Left lobe of liver (tissue), 2 donors: ENCODE measurements around the gene RIC3. TPM values are rescaled to one million over a fixed set of nuclear protein-coding genes. Genes with fewer than 3 reads are reported as not detected.

ENCODE experiments used
- ATAC-seq: fragments of 200-7000 bp; cut with Tn5 transposase; one replicate; pipeline ENCODE4 v1.9.1; 2020; ENCODE audit warnings: mild to moderate bottlenecking, moderate library complexity
- DNase-seq: peaks from one replicate; pipeline ENCODE4 v3.0.0-alpha.2; 2020; ENCODE audit warnings: low spot score
- total RNA-seq: library from RNA; stranded (reverse); gene quantifications from one replicate; pipeline ENCODE4 v1.2.1, GENCODE V29; 2021
- donor health status: DM: no; HTN: no; CAD: no; lungs with moderate emphysema.
- donor health status: DM: no; HTN: yes; CAD: no.

RIC3 gene
- total RNA-seq, 1 donor from 2014 or later, result 3.4 TPM

GRCh38 chr11:8092587-8093424 is 76.0 kb downstream of the RIC3 start:
- DNase-seq (no peak), ATAC-seq (peak; percentile 85)

GRCh38 chr11:8091721-8092120 is 77.1 kb downstream of the RIC3 start:
- no peak for DNase-seq
- ATAC-seq, result no peak

GRCh38 chr11:8090756-8091155 is 78.1 kb downstream of the RIC3 start:
- ATAC-seq, result no peak
- DNase-seq, result no peak

DNA sequence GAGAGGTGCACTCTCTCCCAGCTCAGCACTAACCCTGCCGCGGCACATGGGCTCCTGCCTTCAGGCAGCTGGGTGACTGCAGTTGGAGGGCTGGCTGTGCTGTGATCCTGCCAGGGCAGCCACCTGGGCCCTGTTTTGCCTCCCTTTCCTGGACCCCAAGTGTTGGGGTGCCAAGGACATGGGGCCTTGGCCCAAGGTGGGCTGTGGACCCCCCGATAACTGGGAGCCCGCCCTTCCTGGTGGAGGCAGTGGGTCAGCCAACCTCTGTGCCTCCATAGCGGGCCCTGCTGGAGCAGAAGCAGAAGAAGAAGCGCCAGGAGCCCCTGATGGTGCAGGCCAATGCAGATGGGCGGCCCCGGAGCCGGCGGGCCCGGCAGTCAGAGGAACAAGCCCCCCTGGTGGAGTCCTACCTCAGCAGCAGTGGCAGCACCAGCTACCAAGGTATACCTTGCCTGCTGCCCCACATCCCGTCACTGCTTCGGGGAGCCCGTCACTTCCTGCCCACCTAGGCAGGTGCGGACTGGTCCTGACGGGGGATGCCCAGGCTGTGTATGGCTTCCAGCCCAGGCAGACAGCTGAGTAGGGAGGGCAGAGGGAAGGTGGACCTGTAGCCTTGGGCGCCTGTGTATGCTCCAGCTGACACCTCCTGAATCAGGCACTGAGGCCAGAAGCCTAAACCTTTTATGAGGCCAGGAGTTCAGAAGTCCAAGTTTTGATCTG is 78.9 kb downstream of the RIC3 start:
- DNase-seq (no peak), ATAC-seq (no peak)

- no peak for DNase-seq
- no peak for ATAC-seq
Observed at GRCh38 chr11:8087756-8088155, 81.1 kb downstream of the RIC3 start.

DNA sequence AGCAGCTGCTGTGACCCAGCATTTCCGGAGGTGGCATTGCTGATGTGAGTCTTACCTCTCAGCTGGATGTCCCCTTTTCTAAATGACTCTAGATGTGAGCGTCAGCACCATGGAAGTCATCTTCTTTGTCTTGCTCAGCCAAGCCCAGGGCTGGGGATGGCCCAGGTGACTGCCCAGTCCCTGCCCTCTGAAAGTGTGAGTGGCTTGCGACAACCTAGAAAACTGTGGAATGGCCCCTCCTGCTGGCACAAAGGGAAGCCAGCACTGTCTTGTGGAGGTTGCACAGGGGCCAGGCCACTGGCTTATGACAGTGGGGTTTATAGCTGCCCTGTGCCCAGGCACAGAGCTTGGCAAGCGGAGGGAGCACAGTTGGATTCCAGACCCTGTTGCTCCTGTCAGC is 81.6 kb downstream of the RIC3 start:
- peak; percentile 67 for ATAC-seq
- DNase-seq, result no peak

GRCh38 chr11:8086571-8086970 is 82.3 kb downstream of the RIC3 start:
- DNase-seq (no peak), ATAC-seq (no peak)

- ATAC-seq (no peak), DNase-seq (no peak)
Observed at GRCh38 chr11:8086001-8086479, 82.8 kb downstream of the RIC3 start.

- DNase-seq (no peak), ATAC-seq (no peak)
Observed at GRCh38 chr11:8085011-8085645, 83.7 kb downstream of the RIC3 start.

GRCh38 chr11:8084352-8084751 is 84.5 kb downstream of the RIC3 start:
- ATAC-seq, result no peak
- no peak for DNase-seq

DNA sequence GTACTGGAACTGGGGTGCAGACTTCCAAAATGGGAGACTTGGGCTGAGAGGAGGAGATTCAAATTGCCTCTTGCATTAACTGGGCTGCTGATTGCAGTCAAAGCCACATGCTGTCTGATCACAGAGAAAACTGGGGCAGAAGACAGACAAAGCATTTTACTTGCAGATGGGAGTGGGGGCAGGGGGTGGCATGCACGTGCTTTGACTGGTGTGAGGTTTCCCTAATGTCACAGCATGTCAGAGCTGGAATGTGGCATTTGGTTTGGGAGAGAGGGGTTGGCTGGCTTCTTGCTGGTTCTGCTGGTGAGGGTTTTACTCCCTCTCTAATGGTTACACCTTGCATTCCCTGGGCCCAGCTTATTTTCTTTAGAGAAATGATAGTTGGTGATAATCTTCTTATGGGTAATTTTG is 84.9 kb downstream of the RIC3 start:
- no peak for DNase-seq
- no peak for ATAC-seq

- no peak for DNase-seq
- ATAC-seq, result no peak
Observed at GRCh38 chr11:8083088-8083395, 85.8 kb downstream of the RIC3 start.

GRCh38 chr11:8082391-8083087 is 86.3 kb downstream of the RIC3 start:
- DNase-seq (no peak), ATAC-seq (no peak)

DNA sequence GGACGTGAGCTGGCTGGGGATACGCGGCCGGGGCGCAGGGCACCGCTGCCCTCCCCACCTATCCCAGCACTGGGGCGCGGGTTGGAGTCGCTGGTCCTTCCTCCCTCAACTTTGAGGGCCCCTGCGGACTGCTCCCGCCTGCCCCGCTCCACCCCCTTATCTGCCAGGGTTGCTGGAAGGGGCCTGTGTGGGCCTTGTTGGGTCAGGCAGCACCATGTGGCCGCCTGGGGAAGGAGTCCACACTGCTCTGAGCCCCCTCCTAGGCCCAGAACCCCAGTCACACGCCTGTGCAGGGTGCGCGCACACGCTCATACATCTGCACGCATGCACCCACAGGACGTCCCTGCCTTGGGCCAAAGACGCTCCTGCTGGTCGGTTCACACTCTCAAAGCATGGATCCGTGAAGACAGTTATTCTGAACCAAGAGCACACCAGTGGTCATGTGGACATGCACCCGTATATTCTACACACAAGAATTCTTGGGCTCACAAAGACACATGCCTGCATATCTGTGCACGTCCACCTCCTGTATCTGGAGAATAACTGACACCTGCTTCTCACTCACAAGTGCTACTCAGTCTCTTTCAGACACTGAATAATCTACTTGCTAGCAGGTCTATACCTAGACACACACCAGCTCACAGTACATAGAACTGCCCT is 87.1 kb downstream of the RIC3 start:
- DNase-seq, result no peak
- no peak for ATAC-seq

- DNase-seq (no peak), ATAC-seq (peak; percentile 69)
Observed at GRCh38 chr11:8080674-8081590, 87.9 kb downstream of the RIC3 start, which contains the start of gene TUB. TSS of gene TUB (plus strand) at chr11:8081211. CDS start at chr11:8081511, 300 bp downstream.

DNA sequence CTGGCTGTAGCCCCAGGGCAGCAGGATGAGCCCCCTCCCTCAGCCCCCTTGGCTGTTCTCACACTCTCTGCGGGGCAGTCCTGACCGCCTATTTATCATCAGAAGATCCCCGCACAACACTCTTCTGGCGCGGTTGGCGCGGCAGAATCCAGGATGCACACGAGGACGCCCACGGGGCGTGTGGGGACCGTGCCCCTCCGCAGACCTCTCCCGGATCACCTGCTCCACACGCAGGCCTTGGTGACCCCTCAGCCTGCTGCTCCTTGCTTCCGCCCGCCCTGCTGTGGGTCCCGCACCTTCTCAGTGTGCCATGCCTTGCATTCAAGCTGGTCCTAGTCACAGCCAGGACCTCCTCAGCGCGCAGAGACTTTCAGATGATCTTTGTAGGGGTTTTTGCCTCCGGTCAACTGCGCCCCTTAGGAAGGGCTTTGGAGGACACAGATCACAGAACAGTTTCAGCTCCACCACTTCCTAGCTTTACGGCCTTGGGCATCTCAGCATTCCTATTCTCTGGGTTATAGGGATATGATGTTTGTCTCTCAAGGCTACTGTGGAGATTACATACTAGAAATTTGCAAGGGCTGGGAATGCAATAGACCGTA is 88.7 kb downstream of the RIC3 start:
- ATAC-seq, result no peak

GRCh38 chr11:8079111-8079675 is 89.6 kb downstream of the RIC3 start:
- DNase-seq, result no peak
- peak; percentile 16 for ATAC-seq

More for the DNA sequence above, 88.7 kb downstream of the RIC3 start:
- no peak for DNase-seq

DNA sequence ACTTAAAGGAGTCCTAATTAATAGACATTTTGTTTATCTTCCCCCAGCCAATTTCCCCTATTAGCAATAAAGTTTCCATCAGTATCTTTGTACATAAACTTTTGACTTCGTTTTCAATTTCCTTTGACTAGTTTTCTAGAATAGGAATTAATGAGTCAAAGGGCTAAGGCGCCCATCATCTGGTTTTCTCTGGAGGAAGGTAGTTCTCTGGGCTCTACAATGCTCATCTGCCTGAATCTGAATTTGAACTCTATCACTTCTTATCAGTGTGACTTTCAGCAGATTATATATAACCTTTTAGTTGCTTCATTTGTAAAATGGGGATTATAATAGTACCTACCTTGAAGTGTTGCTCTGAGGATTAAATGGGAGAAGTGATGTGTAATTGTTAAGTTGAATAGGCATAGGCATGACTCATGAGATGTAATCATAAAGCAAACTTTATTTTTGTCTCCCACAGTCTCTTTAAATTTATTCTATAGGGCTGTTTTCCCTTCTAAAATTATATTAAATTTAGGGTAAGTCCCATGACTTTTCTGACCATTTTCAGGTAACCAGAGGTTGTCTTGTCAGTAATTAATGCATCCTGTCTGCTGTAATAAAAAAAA is 93.6 kb downstream of the RIC3 start:
- ATAC-seq, result no peak

More for the DNA sequence above, 93.6 kb downstream of the RIC3 start:
- no peak for DNase-seq
